COLO668 (cell line): ENCODE measurements around the gene REXO4.

Experiments
- DNase-seq: peaks from one replicate; lab custom pipeline; 2025; ENCODE audit not compliant: unreplicated experiment; lab: John Stamatoyannopoulos, UW

REXO4 gene

GRCh38 chr9:133370685-133371084 lies 47.1 kb downstream of the REXO4 start:
- DNase-seq: no peak

DNA sequence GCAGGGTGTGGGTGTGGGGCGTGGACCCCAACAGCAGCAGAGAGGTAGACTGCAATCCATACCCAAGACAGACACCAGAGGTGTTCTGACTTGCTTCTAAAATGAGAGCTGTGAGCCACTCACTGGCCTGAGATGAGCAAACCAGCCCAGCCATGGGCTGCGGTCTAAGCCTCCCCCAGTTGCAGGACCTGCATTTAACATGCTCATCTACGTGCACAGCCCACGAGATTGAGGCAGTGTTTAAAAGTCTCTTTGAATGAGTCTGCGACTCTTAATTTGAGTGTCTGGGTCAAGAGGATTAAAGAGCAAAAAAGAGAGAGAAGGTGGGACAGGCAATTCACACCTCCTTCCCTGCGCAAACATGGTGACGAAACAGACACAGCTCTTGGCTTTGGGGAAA lies 47.9 kb downstream of the REXO4 start:
- DNase-seq: no peak

DNA sequence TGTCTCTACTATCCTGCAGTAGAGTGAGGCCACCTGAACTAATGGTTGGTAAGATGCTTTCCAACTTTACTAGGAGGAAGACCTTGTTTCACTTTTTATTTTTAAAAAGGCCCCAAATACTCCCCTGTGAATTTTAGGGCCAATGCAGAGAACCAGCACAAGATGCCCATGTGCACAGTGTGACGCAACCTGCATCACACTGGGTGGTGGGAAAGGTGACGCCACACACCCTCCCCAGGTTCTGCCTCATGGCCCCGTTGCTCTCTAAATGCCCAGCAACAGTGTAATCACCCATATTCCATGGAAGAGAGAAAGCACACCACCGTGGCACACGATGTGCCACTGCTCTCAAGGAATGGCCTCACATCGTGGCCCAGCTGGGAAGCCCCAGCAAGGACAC lies 48.4 kb downstream of the REXO4 start:
- DNase-seq: no peak

GRCh38 chr9:133368249-133368881 lies 49.4 kb downstream of the REXO4 start:
- peak; percentile 59 for DNase-seq

DNA sequence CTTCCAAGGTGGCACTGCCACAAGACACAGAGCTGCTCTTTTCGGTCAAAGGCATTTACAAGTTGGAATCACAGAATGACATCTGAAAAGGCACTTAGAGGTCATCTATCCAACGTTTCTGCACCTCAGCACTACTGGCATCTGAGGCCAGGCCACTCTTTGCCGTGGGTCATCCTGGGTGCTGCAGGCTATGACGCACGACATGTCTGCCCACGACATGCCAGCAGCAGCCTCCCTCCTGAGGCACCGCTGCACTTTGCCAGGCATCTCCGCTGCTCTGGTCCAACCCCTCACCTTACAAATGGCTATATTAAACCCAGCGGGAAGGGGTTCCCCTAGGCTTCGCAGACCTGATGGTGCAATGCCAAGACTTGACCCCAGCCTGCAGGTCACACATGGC lies 50.0 kb downstream of the REXO4 start:
- no peak for DNase-seq

- DNase-seq: no peak
Measured at GRCh38 chr9:133367221-133367620, 50.6 kb downstream of the REXO4 start.

GRCh38 chr9:133366435-133366834 lies 51.4 kb downstream of the REXO4 start:
- DNase-seq: no peak

DNA sequence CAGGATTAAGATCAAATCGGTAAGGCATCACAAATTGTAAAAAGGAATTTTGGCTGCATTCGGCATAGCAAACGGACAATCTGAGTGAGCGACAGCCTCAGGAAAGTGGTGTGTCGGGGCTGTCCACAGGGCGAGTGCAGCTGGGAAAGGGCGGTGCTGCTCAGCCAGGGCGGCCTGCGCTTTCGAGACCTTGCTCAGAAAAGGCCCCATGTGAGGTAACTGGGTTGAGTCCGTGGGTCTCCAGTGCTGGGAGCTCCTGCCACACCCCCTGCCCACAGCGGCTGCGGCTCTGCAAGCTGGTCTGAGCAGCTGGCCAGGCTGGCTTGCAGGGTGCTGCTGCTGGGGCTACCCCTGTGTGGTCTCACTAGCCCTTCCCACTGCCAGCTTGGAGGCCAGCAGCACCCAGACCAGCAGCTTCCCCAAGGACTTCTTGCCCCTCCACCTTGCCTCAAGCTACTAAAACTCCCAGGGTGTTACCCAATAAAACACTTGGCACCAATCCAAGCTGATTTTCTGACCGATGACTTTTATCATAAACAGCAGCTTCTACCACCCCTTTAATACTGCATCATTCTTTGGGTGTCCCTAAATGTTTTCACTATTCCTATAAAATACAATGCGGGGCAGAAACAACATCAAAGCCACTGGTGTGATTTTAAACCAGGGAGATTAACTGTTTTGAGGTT lies 55.3 kb downstream of the REXO4 start:
- no peak for DNase-seq

GRCh38 chr9:133361507-133362092 lies 56.2 kb downstream of the REXO4 start:
- no peak for DNase-seq

DNA sequence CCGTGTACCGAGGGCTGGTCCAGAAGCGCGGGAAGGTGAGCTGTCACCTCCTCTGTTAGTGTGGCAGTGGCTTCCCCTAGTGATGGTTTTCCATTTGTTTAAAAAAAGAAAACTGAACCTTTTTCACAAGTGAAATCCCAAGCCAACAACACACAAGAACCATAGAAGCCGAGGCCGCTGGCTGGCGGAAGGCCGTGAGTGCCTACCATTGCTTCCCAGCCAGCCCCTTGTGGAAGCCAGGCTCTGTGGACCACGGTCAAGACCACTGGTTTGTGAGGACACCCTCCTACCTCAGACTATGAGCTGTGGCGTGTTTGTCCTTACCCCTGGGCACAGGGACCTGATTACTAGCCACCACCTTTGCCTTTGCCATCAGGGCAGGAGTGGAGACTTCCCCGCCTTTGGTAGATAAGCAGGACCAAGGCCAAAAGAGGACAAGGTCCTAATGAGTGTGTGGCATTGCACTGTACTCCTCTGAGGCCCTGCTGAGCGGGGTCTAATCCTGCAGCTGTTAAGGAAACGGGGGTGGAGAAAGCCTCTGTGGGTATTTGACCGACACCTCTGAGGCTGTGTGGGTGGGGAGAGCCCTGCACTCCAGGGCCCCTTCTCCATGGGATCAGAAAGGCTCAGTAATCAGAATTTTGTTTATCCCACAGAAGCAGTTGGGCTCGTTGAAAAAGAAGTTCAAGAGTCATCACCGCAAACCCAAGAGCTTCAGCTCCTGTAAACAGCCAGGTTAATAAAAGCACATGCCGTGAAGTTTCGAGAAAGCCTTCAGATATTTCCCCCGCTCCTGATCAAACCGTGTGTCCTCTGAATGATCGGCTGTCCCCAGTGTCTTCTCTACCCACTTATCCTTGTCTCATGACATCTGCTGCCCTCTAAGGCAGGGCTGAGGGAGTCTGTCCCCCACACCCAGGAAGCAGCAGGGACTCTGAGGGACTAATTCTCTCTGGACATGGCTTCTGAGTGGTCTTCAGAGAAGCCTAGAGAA lies 57.1 kb downstream of the REXO4 start:
- no peak for DNase-seq

- DNase-seq: peak; percentile 23
Measured at GRCh38 chr9:133359399-133360175, 58.2 kb downstream of the REXO4 start.

- no peak for DNase-seq
Measured at GRCh38 chr9:133357656-133358055, 60.2 kb downstream of the REXO4 start.

GRCh38 chr9:133356391-133357091 lies 61.3 kb downstream of the REXO4 start, which contains the start of the genes SURF1 and SURF2:
Gene SURF1, minus strand, starts transcription at chr9:133356487. Its CDS starts 34 bp downstream, at chr9:133356453.
Gene SURF2, plus strand, starts transcription at chr9:133356550. Its CDS starts 43 bp downstream, at chr9:133356593.
- DNase-seq: peak; percentile 94
